HG03045 (cell line): ENCODE results near the gene MID1IP1.
A peak's percentile ranks its signal among the peaks of the same experiment; 100 is the strongest.

ENCODE experiments used
- ATAC-seq: cut with Tn5 transposase; IDR thresholded peaks from one replicate; pipeline ENCODE4 v1.9.1; 2021; ENCODE audit warnings: mild to moderate bottlenecking, moderate library complexity; ENCODE audit not compliant: unreplicated experiment

Gene MID1IP1

DNA sequence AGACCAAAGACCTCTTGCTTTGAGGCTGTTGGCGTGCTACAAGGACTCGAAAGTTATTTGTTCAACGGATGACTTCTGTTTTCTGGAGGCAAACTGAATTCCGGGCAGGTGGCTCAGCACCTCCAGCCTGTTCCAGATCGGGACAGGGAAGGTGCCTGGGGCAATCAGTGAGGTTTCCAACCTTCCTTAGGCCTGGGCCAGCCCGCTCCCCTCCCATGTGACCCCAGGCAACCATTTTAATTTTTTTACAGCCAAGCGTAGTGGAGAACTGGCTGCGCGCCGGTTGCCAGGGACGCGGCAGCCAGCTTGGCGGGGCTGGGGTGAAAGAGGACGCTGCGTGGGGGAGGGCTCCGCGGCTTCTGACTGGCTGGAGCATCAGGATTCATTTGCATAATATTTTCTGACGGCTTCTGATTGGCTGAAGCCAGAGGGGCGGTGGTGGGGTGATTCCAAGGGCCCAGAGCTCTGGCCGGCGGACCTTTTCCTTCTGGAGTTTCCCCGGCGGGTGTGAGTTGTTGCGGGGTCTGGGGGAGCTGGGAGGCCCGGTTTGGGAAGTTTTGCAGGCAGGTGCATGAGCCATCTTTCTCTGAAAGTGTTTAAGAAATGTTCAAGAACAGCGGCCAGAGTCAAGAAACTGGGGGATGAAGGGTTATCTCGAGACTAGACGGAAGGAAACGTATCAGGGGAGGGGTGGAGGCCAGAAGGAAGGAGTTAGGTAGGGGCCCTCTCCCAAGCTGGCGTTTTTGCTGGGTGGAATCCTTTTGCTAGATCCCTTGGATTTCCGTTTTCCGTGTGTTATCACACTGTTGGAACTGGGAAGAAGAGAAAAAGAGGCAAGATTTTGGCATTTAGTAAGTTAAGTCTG, at the start of gene MID1IP1:
TSS of gene MID1IP1 (plus strand) at position 479 of the 865 bp plus-strand sequence. CDS start 3,488 bp downstream, outside the sequence.
- ATAC-seq, result peak; percentile 38

- ATAC-seq, result no peak
Measured at GRCh38 chrX:38754102-38754790, 47.0 kb upstream of the MID1IP1 start.

DNA sequence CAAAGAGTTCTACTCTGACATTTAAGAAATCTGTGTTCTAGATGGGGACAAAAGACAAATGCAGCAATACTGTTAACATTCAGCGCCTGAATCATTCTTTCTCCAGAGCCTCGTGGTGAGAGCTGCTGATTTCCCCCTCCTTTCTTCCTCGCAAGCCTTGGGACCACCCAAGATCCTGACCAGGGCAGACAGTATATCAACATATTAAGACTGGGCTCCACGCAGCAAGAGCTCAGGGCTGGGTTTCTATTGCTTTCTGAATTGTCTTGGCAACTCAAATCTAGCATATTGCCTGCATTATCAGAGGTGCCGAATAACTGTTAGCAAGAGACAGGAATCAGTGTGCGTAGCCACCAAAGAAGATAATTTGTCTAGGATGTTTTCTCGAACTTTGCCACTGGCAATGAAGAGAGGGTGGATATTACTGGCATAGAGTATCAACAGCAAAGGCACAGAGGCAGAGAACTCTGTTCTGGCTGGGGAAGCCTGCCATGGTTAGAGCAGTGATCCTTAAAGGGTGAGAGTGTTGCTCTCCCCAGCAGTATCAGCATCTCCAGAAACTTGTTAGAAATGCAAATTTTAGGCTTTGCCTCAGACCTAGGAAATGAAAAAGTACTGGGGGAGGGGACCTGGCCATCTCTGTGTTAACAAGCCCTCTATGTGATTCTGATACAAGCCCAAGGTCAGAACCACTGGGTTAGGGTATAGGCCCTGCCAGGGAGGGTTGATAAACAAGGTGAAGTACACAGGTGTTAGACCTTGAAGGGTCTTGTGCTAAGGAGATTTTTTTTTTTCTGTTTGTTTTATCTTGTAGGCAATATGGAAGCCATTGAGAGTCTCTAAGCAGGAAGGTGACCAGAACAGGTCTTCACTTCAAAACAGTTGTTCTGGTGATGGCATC, 46.2 kb upstream of the MID1IP1 start:
- no peak for ATAC-seq

- no peak for ATAC-seq
Measured at GRCh38 chrX:38760883-38761282, 40.4 kb upstream of the MID1IP1 start.

GRCh38 chrX:38768079-38768478, 33.2 kb upstream of the MID1IP1 start:
- no peak for ATAC-seq

DNA sequence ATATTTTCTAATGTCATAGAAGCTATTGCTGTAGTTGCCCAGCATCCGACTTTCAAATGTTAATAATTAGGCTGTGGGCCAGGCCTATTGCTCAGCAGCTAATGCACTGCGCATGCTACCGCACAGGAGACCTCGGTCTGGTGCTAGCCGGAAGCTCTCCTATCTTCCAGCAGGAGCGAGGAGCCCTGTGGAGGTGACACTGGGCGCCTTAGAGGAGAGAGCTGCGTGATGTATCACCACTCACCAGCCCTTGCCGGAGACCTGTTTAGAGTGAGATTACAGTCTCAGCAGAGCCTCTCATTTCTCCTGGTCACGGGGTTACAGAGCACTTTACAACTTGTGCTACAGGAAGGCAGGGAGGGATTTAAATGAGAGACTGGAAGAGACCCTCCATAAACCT, 31.1 kb upstream of the MID1IP1 start:
- ATAC-seq, result no peak

GRCh38 chrX:38774249-38774648, 27.0 kb upstream of the MID1IP1 start:
- ATAC-seq, result no peak

DNA sequence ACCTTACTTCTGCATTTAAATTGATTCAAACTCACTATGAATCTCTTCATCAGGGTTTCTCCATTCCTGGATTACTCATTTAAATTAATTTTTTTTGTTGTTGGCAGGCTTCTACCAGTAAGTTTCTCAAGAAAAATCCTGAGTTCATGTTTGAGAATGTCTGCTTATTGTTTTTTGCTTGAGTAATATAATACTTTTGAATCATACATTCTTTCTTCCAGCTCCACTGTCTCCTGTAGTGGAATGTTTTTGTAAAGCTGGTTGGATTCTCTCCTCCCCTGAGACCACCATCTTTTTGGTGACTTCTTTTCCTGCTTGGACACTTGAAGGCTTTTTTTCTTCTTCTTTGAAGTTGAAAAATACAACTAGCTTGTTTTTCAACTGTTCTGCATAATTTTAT, 4.3 kb upstream of the MID1IP1 start:
- ATAC-seq, result no peak

DNA sequence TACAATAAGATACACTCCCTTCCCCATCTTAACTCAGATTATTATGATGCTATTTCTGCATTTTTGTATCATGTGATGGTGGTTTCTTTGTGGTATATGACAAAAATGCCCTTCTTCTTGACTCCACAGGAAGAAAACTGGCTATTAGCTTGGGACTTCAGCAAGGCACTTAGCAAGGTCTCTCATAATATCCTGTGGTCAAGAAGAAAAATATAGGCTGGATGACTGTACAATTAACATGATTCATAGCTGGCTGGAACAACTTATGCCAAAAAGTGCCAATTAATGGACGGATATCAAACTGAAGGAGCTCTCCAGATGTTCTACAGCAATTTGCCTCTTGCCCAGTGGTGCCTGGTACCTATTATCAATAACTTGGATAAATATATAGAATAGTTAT, 2.3 kb upstream of the MID1IP1 start:
- no peak for ATAC-seq

GRCh38 chrX:38799995-38800580, 1.2 kb upstream of the MID1IP1 start:
- no peak for ATAC-seq

DNA sequence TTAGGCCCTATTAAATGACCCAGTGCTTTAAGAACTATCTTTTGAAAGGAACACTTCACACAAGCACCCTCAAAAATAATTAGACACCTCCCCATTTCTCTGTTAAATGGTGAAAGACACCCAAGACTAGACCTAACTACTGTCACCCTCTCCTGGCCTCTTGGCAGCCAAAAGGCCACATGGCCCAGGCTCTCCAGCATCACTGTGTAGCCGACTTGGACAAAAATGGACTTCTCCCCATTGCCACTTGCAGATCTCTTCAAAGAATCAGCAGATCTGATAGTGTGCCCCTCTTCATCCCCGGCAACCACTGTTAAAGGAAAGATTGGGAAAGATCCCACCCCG, 2.0 kb downstream of the MID1IP1 start:
- ATAC-seq, result no peak

GRCh38 chrX:38803588-38804431, 2.6 kb downstream of the MID1IP1 start:
- peak; percentile 62 for ATAC-seq

DNA sequence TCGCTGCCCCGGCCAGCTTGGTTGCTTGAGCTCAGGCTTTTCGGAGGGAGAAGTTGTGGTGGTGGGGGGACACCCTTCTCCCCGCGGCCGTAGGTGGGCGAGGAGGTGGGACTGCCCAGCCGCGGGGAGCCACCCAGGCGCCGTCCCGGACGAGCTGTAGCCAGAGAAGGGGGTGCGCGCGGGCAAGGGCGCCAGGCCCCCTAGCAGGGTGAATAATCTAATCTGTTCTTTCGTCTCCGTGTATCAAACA, 3.1 kb downstream of the MID1IP1 start:
- ATAC-seq, result peak; percentile 4

DNA sequence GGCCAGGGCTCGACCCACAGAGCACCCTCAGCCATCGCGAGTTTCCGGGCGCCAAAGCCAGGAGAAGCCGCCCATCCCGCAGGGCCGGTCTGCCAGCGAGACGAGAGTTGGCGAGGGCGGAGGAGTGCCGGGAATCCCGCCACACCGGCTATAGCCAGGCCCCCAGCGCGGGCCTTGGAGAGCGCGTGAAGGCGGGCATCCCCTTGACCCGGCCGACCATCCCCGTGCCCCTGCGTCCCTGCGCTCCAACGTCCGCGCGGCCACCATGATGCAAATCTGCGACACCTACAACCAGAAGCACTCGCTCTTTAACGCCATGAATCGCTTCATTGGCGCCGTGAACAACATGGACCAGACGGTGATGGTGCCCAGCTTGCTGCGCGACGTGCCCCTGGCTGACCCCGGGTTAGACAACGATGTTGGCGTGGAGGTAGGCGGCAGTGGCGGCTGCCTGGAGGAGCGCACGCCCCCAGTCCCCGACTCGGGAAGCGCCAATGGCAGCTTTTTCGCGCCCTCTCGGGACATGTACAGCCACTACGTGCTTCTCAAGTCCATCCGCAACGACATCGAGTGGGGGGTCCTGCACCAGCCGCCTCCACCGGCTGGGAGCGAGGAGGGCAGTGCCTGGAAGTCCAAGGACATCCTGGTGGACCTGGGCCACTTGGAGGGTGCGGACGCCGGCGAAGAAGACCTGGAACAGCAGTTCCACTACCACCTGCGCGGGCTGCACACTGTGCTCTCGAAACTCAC, 3.6 kb downstream of the MID1IP1 start:
- peak; percentile 17 for ATAC-seq

DNA sequence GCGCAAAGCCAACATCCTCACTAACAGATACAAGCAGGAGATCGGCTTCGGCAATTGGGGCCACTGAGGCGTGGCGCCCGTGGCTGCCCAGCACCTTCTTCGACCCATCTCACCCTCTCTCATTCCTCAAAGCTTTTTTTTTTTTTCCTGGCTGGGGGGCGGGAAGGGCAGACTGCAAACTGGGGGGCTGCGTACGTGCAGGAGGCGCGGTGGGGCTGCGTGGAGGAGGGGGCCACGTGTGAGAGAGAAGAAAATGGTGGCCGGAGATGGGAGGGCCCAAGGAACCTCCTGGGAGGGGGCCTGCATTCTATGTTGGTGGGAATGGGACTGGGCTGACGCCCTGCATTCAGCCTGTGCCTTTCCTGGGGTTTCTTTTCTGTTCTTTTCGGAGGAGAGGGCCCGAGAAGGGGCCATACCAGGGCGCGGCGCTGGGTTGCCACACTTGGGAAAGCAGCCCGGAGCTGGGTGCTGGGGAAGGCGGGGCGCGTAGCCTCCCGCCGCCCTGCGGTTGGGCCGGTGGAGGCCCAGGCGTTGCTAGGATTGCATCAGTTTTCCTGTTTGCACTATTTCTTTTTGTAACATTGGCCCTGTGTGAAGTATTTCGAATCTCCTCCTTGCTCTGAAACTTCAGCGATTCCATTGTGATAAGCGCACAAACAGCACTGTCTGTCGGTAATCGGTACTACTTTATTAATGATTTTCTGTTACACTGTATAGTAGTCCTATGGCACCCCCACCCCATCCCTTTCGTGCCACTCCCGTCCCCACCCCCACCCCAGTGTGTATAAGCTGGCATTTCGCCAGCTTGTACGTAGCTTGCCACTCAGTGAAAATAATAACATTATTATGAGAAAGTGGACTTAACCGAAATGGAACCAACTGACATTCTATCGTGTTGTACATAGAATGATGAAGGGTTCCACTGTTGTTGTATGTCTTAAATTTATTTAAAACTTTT, 4.5 kb downstream of the MID1IP1 start:
- no peak for ATAC-seq

- ATAC-seq, result no peak
Measured at GRCh38 chrX:38806875-38807621, 5.8 kb downstream of the MID1IP1 start.

DNA sequence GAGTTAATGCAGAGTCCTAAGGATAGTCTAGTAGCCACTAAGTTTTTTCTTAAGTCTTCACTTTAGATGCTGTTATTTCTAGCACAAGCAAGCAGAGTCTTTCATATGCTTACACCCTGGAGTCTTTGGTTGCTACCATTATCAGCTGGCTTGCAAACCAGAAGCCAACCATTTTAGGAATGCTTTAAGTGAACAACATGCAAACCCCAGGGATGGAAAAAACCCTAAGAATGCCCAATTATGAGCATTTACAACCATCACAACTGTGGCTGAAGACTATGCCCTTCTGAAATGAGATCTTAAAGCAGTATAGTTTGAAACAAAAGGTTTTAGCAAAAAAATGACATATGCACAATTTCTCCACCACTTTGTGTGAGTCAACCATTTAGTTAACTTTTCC, 6.6 kb downstream of the MID1IP1 start:
- ATAC-seq, result no peak
